LNCAP (cell line): Measurements from ENCODE around the gene LYRM2.

Experiments used
- CTCF ChIP-seq: fragments of 450-650 bp; IDR thresholded peaks from 2 replicates; pipeline ENCODE4 v1.5.1; 2017; ENCODE audit warnings: mild to moderate bottlenecking

Gene LYRM2

GRCh38 chr6:89585154-89585553 is 53.4 kb downstream of the LYRM2 start:
- TF ChIP-seq CTCF = no peak

- no peak for TF ChIP-seq CTCF
Observed at GRCh38 chr6:89584539-89584938, 54.0 kb downstream of the LYRM2 start.

GRCh38 chr6:89583559-89583958 is 55.0 kb downstream of the LYRM2 start:
- no peak for TF ChIP-seq CTCF

GRCh38 chr6:89582669-89583325 is 55.8 kb downstream of the LYRM2 start:
- TF ChIP-seq CTCF = no peak

GRCh38 chr6:89581689-89582088 is 56.9 kb downstream of the LYRM2 start:
- TF ChIP-seq CTCF = no peak

GRCh38 chr6:89580997-89581666 is 57.4 kb downstream of the LYRM2 start:
- no peak for TF ChIP-seq CTCF

GRCh38 chr6:89575562-89575960 is 63.0 kb downstream of the LYRM2 start:
- TF ChIP-seq CTCF = no peak
